Measurements from ENCODE around the gene MTA3.
"Not testable (repeated sequence)": the region's sequence is repeated elsewhere in the genome, so short reads cannot be mapped to it uniquely, and the experiment has no call there.

Gene MTA3

DNA sequence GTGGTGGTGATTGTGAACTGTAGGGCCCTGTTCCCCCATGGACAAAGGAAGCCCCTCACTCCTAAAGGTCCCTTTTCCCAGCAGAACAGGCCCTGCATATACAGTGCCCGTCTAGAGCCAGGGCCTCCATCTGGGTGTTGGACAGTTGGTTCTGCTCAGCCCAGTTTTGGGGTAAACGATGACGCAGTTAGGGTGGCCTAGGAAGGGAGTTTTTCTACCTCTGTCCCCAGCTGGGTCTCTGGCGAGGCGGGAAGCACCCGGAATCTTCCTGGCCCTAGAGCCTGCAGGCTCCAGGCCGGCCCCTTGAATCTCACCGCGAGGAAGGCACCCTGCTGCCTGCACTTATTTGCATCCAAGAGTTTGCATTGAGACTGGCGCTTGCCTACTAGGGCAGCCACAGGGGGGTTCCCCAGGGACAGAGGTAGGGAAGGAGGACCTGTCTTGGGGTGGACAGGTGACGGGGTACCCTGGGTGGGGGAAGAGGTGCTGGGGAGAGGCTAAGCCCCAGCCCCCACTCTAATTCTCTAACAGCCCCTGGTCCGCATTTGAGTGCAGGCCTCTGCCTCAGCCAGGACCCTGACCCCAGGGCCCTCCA lies 529 bp upstream of the MTA3 start:
- DNase-seq = no peak

DNA sequence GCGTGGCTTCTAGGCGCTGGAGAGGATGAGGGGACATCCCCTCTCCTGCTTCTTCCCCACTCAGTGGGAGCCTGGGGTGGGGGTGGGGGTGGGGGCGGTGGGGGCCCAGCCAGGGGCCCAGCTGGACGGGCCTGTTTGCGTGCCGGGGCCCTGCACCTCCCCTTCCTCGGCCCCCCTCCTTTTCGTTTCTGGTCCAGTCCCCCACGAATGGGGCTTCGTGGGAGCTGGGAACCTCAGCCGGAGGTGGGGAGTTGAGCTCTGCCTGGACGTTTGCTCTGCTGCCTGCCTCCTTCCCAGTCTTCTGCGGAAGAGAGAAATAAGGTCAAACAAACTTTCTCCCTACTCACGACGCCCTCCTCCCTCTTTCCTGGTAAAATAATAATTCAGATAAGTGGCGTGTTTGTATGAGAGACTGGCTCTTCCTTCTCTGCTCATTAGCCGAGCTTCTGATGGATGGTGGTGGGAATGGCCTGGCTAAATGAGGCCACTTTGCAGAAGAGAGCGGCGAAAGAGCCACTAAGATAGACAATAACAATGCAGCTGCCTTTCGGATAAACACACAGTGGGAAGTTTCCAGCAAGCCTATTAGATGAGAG lies 782 bp downstream of the MTA3 start:
- no peak for DNase-seq

DNA sequence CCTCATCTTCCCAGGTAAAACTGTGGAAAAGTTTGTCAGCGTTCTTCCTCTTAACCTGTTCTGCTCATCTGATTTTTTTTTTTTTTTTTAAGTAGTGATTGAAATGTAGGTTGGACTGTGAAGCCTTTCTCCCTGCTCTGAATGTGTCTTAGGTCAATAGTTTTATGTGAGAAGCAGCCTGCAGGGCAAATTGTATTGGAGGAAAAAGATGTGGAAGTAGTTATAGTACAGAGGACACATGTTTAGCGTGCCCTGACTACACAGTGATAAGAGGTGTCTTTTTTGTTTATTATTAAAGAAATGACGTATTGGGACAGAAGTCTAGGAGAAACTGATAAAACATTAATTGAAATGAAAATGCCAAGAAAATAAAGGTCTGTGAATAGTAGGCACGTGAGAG lies 1.5 kb downstream of the MTA3 start:
- no peak for DNase-seq

DNA sequence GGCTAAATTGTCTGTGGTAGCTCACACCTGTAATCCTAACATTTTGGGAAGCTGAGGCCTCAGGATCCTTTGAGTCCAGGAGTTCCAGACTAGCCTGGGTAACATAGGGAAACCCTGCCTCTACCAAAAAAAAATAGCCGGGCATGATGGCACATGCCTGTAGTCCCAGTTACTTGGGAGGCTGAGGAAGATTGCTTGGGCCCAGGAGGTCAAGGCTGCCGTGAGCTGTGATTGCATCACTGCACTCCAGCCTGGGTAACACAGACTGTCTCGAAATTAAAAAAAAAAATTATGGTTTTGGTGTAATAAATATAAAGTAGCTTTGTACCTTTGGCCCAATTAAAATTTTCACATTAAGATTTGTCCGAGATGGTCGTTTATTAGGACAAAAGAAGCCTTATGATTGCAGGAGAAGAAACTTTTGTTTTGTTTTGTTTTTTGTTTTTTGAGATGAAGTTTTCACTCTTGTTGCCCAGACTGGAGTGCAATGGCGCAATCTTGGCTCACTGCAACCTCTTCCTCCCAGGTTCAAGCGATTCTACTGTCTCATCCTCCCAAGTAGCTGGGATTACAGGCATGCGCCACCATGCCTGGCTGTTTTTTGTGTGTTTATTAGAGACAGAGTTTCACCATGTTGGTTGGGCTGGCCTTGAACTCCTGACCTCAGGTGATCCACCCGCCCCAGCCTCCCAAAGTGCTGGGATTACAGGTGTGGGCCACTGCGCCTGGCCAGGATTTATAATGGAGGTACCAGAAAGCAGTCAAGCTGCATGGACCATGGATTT lies 4.1 kb downstream of the MTA3 start:
- DNase-seq = no peak

DNA sequence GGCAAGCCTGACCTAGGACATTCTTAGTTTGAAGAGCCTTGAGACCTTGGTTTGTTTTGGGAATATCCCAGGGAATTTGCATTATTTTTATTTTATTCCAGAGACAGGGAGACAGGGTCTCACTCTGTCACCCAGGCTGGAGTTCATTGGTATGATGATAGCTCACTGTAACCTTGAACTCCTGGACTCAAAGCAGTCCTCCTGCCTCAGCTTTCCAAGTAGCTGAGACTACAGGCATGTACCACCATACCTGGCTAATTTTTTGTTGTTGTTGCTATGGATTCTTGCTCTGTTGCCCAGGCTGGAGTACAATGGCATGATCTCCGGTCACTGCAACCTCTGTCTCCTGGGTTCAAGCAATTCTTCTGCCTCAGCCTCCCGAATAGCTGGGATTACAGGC lies 4.8 kb downstream of the MTA3 start:
- no peak for DNase-seq

DNA sequence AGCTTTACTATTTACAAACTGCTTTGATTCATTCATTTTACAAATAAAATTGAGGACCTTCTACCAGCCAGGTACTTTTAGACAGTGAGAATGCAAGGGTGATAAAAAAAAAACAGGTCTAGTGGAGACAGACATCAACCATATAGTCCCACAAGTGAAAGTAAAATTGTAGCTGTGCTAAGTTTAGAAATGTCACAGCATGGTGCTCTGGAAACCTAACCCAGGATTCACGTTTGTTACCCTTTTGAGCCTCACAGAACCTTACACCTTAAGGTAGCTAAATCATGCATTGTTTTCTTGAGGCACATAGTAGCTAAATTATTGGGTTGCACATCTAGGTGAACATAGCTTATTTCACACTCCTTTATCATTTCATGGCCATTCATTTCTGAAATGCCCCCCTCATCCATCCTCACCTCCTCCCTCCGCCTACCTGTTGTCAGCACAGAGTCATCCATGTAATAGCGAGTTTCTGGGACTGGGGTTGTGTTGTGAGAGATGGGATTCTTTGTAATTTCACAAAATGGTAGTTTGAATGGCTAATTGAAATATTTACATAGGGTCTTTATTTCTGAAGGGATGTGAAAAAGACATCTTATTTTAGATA lies 7.1 kb downstream of the MTA3 start:
- DNase-seq = no peak

DNA sequence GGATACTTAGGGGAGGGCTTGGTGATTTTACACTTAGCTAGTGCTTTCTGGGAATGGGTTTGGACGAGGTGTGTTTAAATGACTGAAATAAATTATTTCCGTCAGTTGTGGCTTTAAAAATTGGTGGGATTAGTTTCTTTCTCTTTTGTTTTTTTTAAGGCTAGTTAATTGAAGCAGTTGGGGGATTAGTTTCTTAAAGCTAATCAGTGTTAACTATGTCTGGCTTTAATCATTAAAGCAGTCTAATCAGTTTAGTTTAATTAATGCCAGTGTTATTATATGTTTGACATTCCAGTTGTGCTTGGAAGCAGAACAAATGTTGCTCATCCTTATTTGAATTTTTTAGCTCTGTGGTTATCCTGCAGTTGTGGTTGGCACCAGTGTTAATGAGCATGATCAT lies 10.2 kb downstream of the MTA3 start:
- no peak for DNase-seq

DNA sequence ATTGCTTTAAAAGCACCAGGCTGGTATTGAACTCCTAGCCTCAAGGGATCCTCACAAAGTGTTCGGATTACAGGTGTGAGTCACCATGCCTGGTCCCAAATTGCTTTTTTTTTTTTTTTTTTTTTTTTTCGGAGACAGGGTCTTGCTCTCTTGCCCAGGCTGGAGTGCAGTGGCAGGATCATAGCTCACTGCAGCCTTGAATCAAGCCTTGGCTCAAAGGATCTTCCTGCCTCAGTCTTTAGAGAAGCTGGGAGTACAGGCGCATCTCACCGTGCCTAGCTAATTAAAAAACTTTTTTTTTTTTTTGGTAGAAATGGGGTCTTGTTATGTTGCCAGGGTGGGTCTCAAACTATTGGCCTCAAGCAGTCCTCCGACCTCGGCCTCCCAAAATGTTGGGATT lies 12.8 kb downstream of the MTA3 start:
- no peak for DNase-seq

DNA sequence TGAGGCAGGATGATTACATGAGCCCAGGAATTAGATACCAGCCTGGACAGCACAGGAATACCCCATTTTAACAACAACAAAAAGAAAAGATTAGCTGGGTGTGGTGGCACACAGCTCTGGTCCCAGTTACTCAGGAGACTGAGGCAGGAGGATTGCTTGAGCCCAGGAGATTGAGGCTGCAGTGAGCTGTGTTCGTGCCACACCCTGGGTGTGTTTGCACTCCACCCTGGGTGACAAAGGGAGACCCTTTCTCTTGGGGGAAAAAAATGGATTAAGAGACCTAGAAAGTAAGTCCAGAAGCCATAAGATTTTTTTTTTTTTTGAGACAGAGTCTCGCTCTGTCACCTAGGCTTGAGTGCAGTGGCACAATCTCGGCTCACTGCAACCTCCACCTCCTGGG lies 16.2 kb downstream of the MTA3 start:
- DNase-seq = not testable (repeated sequence)

DNA sequence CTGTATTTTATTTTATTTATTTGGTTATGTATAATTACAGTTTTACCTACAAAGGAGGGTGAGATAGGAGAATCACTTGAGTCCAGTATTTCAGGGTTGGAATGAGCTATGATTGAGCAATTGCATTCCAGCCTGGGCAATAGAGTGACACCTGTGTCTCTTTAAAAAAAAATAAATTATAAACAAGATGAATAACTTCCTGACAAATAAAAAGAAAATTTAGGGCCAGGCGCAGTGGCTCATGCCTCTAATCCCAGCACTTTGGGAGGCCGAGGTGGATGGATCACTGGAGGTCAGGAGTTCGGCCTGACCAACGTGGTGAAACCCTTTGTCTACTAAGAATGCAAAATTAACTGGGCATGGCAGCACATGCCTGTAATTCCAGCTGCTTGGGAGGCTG lies 17.3 kb downstream of the MTA3 start:
- no peak for DNase-seq

DNA sequence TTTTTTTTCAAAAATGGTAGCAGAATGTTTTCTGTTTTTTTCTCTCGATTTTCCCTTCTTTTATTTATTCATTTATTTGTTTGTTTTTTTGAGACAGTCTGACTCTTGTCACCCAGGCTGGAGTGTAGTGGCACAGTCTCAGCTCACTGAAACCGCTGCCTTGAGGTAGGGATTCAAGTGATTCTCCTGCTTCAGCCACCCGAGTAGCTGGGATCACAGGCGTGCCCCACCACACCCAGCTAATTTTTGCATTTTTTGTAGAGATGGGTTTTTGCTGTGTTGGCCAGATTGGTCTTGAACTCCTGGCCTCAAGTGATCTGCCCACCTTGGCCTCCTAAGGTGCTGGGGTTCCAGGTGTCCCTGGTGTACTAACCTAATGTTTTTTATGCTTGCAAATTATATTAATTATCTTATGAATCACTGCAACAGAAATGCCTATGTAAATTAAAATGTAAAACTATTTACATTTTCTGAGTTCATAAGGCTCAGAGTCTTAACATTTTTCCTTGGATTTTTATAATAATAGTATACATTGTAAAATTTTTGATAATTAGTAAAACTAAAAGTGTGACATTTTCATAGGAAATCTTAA lies 19.2 kb downstream of the MTA3 start:
- no peak for DNase-seq

DNA sequence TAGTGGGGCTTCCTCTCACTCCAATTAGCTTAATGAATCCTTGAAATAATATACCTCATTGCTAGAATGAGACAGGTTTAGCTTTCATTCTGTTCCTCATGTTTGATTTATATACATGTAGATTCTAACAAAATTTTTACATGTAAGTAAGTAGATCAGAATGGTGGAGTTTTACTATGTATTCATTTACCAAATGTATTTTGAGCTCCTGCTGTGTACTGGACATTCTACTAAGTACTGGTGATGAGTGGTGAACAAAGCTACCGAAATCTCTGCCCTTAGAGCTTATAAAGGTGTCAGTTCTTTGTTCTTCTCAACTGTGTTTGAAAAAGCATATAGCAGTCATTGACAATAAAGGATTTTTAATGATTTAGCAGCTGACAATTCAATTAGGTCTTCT lies 19.7 kb downstream of the MTA3 start:
- DNase-seq = no peak

DNA sequence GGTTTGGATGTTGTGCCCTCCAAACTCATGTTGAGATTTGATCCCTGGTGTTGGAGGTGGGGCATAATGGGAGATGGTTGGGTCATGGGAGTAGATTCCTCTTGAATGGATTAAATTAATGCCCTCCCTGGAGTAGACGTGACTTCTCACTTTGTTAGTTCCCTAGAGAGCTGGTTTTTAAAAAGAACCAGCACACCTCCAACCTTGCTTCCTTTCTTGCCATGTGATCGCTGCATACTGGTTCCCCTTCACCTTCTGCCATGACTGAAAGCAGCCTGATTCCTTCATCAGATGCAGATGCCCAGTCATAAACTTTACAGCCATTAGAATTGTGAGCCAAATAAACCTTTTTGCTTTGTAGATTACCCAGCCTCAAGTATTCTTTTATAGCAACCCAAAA lies 21.7 kb downstream of the MTA3 start:
- DNase-seq = no peak

DNA sequence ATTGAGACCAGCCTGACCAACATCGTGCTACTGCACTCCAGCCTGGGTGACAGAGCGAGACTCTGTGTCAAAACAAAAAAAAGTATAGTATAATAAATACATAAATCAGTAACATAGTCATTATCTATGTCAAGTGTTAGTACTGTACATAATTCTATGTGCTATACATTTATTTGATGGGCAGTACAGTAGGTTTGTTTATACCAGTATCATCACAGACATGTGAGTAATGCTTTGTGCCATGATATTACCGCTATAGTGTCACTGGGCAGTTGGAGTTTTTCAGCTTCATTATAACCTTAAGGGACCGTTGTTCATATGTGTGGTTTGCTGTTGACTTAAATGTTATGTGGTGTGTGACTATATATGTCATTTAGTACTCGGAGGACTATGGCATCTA lies 24.9 kb downstream of the MTA3 start:
- no peak for DNase-seq

DNA sequence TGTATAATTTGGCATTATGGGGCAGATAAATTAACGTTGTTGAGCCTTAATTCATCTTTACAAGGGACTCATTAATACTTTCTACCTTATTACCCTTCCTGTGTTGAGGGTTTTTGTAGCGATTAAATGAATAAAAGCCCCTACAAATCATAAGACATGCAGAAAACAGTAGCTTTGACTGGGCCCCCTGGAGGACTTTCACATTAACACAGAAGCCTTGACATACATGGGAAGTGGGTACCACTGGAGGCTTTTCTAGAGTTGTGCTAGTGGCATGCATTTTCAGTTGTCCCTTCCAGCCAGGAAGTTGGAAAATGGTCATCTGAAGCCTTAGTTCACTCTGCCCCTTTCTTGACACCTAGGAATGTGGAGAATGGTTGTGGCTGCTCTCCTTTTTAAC lies 30.2 kb downstream of the MTA3 start:
- no peak for DNase-seq

DNA sequence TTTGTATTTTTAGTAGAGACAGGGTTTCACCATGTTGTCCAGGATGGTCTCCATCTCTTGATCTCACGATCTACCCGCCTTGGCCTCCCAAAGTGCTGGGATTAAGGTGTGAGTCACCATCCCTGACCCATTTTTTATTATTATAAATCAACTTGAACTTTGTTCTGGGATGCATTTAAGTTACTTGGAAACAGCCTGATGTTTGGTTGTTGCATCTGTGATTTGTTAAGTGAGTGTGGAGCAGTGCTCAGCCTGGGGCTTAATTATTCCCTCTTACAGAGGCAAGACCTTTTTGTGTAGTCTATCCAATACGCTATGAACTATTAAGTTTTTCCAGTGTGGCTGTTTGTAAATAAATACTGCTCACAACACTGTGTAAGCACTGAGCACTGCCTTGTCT lies 32.6 kb downstream of the MTA3 start:
- DNase-seq = no peak

DNA sequence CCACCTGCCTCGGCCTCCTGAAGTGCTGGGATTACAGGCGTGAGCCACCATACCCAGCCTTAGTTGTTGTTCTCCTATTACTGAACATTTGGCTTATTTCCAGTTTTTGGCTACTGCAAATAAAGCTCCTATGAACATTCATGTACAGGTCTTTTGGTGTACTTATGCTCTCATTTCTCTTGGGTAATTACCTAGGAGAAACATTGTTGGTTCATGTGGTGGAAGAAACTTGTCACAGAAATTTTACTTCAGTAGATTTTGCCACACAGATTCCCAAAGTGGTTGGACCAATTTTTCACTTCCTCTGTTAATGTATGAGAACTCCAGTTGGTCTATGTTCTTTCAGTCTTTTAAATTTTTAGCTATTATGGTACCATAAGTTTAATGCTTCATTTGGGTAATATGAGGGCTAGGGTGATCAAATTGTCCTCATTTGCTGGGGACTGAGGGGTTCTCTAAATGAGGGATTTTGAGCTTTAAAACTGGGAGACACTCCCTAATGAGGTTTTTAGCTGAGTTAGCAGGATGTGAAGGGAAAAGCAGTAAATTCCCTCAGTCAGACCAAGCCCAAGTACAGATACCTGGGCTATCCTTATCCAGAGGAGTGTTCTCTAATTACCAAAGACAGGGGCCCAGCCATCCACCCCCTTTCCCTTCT lies 33.9 kb downstream of the MTA3 start:
- DNase-seq = no peak

DNA sequence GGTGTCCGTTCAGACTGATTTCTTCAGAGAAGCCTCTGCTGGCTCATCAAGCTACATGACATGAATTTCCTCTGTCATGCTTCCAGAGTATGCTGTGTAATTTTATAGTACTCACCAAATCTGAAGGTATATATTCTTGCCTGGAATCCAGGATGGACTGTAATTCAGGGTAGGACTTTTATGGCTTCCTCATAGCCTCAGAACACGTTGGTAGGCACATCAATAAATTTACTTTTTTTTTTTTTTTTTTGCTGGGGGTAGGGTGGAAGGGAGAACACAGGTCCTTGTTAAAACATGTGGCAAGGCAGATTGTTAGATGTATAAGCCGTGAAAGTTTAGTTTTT lies 34.4 kb downstream of the MTA3 start:
- DNase-seq = no peak

DNA sequence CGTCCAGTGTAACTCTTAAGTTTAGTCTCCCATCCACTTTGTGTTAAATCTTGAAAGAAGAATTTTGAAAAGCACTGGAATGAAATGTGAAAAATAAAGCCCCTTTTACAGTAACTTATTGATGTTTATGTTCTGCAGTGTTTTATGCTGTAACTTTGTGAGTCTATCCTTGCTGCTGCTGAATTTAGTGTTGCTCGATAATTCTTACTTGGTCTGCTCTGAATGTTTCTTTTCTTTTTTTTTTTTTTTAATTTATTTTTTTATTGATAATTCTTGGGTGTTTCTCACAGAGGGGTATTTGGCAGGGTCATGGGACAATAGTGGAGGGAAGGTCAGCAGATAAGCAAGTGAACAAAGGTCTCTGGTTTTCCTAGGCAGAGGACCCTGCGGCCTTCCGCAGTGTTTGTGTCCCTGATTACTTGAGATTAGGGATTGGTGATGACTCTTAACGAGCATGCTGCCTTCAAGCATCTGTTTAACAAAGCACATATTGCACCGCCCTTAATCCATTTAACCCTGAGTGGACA lies 36.0 kb downstream of the MTA3 start:
- not testable (repeated sequence) for DNase-seq

DNA sequence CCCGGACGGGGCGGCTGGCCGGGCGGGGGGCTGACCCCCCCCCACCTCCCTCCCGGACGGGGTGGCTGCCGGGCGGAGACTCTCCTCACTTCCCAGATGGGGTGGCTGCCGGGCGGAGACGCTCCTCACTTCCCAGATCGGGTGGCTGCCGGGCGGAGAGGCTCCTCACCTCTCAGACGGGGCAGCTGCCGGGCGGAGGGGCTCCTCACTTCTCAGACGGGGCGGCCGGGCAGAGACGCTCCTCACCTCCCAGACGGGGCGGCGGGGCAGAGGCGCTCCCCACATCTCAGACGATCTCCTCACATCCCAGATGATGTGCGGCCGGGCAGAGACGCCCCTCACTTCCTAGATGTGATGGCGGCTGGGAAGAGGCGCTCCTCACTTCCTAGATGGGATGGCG lies 37.7 kb downstream of the MTA3 start:
- DNase-seq = not testable (repeated sequence)

DNA sequence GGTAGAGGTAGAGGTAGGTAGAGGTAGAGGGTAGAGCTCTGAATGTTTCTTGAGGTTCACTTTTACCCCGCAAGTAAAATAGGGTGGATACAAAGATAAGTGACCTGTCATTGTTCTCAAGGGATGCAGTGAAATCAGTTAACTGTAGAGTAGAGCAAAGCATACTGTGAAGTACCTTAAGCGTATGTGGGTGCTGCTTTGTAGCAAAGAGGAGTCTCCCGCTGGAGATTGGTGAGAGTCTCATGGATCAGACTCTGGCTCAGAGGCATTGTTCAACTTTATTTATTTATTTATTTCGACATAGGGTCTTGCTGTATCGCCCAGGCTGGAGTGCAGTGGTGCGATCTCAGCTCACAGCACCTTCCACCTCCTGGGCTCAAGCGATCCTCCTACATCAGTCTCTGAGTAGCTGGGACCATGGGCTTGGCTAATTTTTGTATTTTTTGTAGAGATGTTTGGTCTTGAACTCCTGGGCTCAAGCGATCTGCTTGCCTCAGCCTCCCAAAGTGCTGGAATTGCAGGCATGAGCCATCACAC lies 38.7 kb downstream of the MTA3 start:
- DNase-seq = no peak

DNA sequence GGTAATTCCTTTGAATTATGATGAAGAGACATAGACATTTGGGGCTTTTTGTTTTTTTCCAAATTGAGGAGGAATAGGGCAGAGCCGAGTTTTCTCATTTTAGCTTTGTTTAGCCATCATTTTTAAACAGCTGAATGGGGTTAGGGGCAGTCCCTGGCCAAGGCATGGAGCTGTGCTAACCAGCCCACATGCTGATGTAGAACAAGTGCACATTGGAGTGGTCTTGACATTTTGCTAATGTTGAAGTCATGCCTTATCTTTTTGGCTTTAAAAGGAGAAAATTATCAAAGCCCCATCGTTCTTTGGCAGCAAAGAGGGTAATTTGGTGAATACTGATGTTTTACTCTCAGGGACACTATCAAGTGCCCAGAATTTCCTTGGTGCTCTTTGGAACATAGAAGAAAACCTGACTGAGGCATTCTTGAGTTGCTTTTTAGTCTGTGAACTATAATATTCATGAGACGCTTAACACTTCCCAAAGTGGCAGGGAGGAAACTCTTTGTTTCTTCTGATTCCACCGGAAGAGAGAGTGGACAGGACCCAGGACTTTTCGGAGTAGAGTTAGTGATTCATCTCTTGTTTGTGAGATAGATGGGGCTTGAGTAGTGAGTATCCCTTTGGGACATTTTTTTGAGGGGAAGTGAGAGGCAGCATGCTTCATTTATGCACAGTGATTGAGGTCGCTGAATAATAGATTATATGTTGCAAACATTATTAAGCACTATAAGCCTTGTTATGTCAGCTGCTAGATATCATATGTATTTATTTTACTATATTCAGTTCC lies 45.0 kb downstream of the MTA3 start:
- no peak for DNase-seq

All from stimulated activated CD4-positive, alpha-beta T cell treated with anti-CD3 and anti-CD28 coated beads, Interleukin-2, amount 100 ng/mL, for 48 hours (primary cell).